NOMO-1 (cell line): Measurements from ENCODE around the gene ZNF483.
"Not testable (repeated sequence)": the region's sequence is repeated elsewhere in the genome, so short reads cannot be mapped to it uniquely, and the experiment has no call there.

Source experiments
- DNase-seq, 2 experiments: peaks; one replicate each; lab custom pipeline; 2025; ENCODE audit not compliant: unreplicated experiment in 2 of 2; lab: John Stamatoyannopoulos, UW

The ZNF483 gene

DNA sequence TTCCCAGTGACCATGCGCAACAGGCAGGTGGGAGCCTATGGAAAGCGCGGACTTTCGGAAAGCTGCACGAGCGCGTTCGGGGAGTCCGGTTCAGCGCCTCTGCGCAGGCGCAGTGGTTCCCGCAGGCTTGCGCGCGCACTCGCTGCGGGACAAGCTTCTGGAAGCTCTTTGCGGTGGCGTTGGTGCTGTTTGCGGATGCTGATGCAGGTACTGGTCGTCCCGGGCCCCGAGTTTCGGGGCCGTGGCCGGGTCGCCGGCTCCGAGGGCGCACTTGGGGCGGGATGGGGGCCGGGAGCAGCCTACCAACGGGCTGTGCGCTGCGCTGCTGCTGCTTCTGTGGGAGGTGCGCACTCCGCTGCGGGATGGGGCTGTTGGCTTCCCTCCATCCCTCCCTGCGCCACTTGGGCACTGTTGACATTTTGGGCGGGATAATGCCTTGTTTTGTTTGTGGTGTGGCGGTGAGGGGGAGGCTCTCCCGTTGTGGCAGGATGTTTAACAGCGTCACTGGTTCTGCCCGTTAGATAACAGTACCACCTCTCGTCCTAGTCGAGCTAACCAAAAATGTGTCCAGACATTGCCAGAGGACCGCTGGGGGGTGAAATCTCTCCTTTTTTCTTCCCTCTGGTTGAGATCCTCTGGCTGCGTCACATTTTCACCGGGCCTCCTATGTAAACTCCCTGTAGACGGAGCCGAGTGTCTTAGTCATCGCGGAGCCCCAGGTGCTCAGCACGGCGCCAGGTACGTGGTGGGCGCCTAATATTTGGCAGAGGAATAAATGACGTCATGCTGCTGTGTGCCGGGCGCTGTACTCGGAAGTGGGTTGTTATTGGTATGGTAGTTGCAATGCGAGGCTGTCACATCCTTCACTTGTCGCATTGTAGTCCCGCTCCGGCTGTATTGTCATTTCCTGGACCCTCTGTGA lies at the start of gene ZNF483:
Gene ZNF483 (plus strand): TSS at position 124 of the 922 bp plus-strand sequence. CDS start 2,217 bp downstream, outside the sequence.
- no peak for DNase-seq

DNA sequence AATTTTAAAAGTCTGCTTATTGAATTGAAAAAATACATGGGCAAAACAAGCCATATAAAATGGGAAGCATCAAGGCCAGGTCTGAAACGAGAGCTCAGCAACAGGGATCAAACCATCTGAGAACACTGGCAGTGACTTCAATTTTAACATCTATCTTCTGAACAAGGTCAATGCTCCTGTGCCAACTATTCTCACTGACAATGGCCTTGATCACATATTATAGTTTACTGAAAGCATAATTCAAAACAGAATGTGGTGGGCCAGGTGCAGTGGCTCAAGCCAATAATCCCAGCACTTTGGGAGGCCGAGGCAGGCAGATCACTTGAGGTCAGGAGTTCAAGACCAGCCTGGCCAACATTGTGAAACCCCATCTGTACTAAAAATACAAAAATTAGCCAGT lies 49.8 kb upstream of the ZNF483 start:
- no peak for DNase-seq

DNA sequence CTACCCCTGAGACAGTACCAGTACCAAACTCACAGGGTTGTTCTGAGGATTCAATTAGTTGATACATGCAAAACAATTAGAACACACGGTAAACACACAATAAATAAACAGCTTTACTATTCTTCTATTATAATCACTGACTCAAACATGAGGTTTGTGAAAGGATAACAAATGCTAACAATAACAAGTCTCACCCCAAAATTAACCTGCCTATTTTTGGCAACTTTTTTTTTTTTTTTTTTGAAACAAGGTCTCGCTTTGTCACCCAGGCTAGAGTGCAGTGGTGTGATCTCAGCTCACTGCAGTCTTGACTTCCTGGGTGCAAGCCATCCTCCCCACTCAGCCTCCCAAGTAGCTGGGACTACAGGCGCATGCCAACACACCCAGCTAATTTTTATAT lies 47.3 kb upstream of the ZNF483 start:
- DNase-seq, result no peak

DNA sequence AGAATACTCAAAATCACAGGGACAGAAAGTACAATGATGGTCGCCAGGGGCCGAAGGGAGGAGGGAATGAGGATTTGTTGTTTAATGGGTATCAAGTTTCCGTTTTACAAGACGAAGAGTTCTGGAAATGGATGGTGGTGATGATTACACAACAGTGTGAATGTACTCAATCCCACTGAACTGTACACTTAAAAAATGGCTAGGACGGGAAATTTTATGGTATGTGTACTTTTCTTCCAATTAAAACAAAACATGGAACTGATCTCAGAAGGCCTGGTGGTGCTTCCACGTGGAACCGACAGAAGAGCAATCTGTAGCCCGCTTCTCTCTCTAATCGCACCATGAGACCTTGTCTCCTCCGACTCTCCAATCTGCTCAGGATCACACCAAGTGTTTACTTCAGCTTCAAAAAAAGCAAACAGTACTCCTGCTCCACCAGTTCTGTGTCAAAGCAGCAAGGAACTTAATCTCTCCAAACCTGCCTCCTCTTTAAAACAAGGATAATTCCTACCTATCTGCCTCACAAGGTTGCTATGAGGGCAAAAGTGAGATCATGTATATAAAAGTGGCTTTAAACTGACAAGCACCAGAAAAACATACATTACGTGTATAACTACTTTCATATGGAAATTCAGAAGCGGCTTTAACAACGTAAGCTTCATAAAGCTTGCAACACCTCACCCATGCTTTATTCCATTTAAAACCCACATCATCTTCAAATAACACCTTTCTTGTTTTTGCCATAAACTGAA lies 42.9 kb upstream of the ZNF483 start:
- peak in 1 of 2 experiments; percentile 56 for DNase-seq

DNA sequence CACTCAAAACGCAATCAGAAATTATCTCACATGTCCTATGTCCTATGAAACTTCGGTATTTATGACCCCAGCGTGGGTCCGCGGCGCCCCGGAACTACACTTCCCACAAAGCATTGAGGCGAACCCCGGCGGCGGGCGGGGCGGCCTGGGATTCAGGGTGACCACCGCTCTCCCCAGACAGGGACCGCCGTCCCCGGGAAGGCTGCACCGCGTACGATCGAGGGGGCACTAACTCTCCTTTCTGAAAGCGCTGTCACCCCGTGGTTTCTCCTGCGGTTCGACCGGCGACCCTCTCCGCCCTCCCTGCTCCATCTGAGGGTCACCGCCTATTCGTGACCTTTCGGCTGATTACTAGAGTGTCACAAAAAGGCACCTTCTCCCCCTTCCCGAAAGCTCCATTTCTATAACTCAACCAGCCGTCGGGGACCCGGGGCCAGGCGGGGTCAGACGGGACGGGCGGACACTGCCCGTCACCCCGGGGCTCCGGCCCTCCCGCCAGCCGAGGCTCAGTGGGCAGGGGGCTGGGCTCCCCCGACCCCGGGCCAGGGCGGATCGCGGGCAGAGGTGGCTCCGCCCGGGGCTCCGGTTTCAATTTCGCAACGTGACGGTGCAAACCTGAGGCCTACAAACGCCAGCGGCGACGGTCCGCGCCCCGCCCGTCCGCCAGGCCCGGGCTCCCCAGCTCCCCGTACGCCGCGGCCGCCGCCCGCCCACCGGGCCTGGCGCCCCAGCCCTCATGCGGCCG lies 42.1 kb upstream of the ZNF483 start:
- DNase-seq, result peak; percentile 57 to 58

DNA sequence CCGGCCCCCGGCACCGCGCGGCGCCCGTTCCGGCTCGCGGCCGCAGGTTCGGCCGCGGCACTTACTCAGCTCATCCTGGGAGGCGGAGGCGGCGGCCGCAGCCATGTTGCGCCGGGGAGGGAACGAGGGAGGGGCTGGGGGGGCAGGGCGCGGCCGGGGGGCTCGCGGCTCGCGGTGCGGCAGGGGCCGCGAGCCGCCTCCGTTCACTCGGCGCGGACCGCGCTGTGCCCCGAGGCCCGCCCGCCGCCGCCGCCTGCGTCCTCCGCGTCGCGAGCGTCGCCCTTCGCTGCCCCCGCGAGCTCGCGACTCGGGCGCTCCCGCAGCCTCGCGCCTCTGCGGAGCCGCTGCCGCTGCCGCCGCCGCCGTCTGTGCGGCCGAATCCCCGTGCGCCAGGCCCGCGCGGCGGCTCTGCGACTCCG lies 41.5 kb upstream of the ZNF483 start:
- DNase-seq, result peak in 1 of 2 experiments; percentile 58

DNA sequence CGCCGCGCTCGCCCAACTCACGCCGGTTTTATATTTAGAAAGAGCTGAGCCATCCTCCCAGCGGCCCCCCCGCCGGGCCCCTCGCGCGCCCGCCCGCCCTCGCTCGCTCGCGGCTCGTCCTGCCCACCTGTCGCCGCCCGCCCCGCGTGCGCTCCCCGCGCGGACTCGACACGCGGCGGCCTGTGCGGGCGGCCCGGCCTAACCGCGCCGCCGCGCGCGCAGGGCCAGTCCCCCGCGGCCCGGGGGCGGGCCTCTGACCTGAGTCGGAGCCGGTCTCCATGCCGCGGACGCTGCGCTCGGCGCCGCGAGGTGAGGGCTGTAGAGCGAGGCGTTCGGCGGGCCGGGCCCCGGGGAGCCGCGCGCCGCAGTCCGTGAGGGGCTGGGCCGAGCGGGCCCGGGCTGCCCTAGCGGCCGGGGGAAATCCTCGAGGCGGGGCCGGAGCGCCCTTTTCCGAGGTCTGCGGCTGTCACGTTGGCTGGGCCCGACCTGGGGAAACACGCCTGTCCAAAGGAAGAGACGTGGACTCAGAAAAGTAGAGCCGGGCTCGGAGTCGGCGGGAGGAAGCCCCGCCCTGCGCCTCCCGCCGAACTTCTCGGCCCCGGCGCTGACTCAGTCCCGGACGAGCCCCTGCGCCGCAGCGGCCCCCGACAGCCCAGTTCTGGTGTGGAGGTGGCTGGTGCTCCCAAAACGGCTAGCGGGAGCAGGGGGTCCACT lies 41.0 kb upstream of the ZNF483 start, which contains the start of gene ECPAS:
Gene ECPAS (minus strand): TSS at position 526 of the 714 bp plus-strand sequence. CDS start 11,465 bp downstream, outside the sequence.
- peak; percentile 67 to 73 for DNase-seq

DNA sequence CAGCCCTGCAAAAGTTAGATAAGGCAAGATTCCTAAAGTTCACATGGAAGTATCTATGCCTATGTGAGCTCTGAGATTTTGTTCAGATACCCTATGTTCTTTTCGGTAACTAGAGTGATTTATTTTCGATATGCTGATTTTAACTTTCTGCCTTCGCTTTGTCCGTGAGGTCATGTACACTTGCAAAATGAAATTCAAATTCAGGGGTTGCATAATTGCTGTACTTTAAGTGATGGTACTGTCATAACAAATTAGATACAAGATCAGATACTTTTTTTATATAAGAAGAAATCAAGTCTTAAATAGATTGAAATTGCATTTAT lies 40.4 kb upstream of the ZNF483 start:
- peak; percentile 61 to 67 for DNase-seq

DNA sequence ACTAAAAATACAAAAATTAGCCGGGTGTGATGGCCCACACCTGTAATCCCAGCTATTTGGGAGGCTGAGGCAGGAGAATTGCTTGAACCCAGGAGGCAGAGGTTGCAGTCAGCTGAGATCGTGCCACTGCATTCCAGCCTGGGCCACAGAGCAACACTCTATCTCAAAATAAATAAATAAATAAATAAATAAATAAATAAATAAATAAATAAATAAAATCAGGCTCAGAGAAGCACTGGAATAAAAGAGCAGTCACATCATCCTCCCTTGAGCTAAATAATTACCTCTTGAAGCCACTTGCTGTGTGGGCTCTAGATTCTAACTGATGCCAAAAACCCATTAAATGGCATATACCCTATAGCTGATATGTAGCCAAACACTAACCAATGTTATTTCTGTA lies 27.8 kb upstream of the ZNF483 start:
- not testable (repeated sequence) for DNase-seq

DNA sequence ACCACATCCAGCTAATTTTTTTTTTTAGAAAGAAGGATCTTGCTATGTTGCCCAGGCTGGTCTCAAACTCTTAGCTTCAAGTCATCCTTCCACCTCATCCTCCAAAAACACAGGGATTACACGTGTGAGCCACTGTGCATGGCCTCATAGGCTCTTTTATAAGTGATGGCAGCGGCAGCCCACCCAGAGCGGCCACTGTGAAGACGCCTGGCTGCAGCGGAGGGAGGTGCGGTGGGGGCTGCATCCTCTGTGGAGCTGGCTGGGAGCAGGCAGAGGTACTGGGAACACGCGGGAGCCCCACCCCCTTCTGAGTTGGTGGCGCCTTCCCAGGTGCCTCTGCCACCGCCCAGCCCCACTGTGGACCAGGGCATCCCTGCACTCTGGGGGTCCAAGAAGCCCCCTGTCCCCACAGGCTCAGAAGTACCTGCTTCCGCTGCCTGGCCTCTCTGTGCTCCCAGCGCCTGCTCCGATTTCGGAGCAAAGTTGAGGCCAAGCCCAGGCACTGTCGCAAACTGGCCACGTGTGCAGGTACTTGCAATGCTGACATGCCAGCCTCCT lies 23.9 kb upstream of the ZNF483 start:
- no peak for DNase-seq

DNA sequence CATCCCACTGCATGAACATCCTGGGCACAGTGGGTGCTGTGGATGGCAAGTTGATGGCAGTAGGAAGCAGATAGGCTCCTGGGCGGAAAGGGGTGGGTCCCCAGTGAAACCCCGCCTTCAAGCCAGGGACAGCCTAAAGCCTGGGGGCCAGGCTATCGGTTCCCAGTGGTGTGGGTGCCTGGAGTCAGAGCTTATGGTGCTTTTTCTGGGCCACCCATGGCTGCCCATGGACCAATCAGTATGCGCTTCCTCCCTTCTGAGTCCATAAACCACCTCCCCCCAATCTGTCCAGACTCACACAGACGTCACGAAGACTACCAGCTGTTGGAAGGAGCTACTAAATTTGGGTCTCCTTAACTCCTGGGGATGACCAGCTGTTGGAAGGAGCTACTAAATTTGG lies 23.3 kb upstream of the ZNF483 start:
- no peak for DNase-seq

DNA sequence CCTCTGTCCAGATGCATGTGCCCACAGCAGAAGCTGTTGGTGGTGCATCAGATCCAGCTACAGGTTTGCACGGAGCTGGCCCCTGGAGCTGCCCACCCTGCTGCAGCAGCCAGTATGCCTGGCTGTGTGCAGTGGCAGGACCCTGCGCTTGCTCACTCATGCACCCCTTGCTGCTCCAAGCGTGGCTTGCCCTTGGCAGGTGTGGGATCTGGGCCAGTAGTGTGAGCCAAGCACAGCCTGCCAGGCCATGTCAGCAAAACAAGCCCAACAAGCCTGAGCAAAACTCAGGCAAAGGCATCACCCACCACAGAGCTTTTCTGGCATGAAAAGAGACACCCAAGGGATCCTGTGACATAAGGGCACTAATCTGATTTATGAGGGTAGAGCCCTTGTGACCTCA lies 22.5 kb upstream of the ZNF483 start:
- DNase-seq, result no peak

DNA sequence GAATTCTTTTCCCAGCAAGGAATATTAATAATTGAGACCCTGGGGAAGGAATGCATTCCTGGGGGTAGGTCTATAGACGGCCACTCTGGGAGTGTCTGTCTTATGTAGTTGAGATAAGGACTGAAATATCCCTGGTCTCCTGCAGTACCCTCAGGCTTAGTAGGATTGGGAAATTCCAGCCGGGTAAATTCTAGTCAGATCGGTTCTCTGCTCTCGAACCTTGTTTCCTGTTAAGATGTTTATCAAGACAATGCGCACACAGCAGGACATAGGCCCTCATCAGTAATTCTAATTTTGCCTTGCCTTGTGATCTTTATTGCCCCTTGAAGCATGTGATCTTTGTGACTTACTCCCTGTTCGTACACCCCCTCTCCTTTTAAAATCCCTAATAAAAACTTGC lies 13.4 kb upstream of the ZNF483 start:
- not testable (repeated sequence) for DNase-seq

DNA sequence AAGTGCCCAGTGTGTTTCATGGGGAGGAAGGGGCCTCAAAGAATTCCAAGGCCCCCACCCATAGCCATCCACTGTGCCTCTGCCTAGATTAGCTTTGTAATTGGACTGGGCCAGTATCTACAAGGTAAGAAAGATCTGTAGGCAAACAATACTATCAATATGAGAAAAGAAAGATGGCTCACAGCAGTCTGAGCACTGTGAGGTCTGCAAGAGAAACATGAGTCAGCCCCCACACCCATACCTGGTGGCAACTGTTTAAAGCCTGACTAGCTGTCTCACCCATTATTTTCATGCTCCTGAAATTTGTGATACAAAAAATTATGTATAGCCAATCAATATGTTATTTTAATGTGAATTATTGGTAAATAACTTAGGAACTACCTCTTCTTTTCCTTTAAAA lies 10.0 kb upstream of the ZNF483 start:
- no peak for DNase-seq

DNA sequence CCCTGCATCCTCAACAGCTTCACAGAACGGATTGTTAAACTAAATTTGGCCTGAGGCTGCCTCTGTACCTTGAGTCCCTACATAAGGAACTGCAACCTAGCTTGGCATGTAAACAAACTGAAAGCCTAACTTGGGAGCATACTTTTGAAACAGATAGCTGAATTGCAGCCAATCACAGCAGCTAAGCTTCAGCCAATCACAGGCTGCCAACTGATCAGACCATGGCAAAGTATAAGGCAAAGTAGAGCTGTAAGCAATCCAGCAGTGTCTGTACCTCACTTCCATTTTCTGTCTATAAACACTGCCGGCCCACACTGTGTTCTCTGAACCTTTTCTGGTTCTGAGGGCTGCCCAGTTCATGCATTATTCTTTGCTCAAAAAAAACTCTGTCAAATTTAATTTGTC lies 8.9 kb upstream of the ZNF483 start:
- no peak for DNase-seq

DNA sequence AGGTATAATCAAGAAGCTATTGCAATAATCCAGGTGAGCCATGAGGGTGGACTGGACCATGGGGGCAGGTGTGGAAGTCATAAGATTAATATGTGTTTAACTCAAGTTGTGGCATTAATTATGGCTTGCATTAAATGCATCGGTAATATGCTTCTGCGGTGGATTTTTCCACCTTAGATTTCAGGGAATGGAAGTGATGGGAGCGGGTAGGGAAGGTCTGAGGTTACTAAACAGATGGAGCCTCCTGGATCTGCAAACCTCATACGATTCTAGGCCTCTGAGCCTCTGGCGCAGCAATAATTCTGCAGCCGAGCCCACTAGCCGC lies 286 bp upstream of the ZNF483 start:
- no peak for DNase-seq

DNA sequence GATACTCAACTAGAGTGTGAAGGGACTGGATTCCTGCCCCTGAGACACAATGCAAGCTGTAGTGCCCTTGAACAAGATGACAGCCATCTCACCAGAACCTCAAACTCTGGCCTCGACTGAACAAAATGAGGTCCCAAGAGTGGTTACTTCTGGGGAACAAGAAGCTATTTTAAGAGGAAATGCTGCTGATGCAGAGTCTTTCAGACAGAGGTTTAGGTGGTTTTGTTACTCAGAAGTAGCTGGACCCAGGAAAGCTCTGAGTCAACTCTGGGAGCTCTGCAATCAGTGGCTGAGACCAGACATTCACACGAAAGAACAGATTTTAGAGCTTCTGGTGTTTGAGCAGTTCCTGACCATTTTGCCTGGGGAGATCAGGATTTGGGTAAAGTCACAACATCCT lies 2.4 kb downstream of the ZNF483 start:
- DNase-seq, result no peak

DNA sequence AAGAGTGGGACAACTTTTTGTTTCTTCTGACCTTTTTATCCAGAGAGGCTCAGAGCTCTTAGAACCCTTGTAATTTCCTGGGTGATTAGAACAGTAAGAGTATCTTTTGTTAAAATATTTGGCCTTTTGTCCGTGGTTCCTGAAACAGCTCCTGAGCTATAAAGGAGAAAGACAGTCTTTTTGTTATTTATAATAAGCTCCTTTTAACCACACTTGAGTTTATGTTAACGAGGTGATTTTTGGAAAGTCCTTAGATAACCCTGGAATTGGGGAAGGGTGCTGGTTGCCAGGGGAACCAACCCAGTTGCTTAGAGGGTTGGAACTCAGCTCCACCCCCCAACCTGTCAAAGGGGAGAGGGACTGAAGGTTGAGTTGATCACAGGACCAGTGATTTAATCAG lies 4.8 kb downstream of the ZNF483 start:
- DNase-seq, result no peak

DNA sequence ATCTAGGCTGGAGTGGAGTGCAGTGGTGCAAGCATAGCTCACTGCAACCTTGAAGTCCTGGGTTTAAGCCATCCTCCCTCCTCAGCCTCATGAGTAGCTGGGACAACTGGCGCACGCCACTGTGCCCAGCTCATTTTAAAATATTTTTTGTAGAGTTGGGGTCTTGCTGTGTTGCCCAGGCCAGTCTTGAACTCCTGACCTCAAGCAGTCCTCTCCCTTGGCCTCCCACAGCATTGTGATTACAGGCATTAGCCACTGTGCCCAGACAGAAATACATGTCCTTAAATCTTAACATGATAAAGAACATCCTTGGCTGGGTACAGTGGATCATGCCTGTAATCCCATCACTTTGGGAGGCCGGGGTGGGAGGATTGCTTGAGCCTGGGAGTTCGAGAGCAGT lies 6.7 kb downstream of the ZNF483 start:
- DNase-seq, result no peak

DNA sequence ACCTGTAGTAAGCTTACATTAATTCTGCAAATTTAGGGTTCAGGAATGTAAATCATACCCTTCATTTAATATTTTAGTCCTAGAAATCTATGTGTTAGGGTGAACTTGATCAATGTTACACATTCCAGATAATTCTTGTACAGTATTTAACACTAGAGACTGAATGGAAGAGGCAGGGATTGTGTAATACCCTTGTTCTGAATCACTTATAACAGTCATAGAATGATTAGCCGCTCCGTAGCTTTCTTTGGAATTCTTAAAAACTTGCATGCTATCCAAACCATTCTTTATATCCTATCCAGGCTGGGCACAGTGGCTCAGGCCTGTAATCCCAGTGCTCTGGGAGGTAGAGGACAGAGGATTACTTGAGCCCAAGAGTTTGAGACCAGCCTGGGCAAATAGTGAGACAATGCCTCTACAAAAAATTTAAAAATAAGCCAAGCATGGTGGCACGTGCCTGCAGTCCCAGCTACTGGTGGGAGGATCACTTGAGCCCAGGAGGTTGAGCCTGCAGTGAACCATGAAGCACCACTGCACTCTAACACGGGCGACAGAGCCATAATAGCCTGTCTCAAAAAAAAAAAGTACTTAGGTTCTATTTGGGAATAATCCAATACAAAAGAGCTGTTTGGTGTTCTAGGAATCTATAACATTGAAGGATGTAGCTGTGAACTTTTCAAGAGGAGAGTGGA lies 8.3 kb downstream of the ZNF483 start:
- DNase-seq, result no peak
